Measurements from ENCODE around the gene GNAT2.

DNA sequence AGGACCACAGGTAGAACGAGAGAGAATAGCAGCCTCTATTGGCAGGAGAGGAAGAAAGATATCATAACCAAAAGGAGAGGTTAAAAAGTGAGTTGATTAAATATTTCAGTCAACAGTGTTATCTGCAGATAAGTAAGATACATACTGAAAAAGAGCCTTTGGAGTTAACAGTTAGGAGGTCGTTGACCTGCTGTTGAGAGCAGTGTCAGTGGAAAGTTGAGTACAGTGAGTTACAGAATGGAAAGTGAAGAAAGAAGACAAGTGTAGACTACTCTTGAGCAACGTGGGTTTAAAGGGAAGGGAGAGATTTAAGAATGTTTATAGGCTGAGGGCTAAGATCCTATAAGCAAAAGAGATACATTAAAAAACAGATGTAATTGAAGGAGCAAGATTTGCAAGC lies 30.2 kb downstream of the GNAT2 start:
- TF ChIP-seq POLR2A (IDR thresholded peaks at IDR 0.05), result no peak
- TF ChIP-seq, protein P1, sequence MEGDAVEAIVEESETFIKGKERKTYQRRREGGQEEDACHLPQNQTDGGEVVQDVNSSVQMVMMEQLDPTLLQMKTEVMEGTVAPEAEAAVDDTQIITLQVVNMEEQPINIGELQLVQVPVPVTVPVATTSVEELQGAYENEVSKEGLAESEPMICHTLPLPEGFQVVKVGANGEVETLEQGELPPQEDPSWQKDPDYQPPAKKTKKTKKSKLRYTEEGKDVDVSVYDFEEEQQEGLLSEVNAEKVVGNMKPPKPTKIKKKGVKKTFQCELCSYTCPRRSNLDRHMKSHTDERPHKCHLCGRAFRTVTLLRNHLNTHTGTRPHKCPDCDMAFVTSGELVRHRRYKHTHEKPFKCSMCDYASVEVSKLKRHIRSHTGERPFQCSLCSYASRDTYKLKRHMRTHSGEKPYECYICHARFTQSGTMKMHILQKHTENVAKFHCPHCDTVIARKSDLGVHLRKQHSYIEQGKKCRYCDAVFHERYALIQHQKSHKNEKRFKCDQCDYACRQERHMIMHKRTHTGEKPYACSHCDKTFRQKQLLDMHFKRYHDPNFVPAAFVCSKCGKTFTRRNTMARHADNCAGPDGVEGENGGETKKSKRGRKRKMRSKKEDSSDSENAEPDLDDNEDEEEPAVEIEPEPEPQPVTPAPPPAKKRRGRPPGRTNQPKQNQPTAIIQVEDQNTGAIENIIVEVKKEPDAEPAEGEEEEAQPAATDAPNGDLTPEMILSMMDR (IDR thresholded peaks at IDR 0.05), result no peak
